ENCODE measurements around the gene CYP4F22. TPM values are rescaled to one million over a fixed set of nuclear protein-coding genes. Genes with fewer than 3 reads are reported as not detected.
"Not testable (repeated sequence)": the region's sequence is repeated elsewhere in the genome, so short reads cannot be mapped to it uniquely, and the experiment has no call there.

Gene CYP4F22
- total and polyA plus RNA-seq, 12 donors = 0.11 to 0.34 TPM; not detected in 10

DNA sequence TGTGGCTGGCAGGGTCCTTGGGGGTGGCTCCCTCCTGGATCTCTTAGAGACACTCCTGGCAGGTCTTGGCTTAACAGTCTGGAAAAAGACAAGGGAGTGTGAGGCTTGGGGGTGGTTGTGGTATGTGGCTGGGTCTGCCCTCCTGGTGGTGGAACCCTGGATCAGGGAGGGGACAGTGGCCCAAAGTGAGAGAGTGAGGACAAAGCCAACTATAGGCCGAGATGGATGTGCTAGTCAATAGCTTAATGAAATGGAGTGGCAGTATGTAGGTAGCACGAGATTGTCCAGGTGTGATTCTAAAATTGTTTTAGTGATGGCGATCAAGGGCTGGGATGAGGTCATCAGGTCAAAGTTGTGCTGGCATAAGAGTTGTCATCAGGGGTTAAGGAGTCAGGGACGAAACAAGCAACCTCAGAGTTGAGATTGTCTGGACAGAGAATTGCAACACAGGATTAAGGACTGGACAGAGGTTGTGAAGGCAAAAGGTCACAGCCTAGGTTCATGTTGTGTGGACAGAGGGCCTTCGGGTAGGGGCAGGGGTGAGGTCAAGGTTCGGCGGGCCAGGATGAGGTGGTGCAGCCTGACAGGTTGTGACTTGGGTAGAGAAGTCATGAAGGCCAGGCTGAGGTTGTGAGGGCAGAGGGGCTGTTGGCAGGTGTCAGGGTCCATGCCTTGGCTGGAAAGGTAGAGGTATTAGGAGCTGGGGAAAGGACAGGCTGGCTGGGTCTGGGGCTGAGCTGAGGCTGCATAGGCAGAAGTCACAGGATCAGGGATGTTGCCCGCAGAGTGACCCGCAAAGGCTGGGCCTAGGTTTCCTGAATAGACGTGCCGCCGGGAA is 39.4 kb upstream of the CYP4F22 start:
- H3K27ac ChIP-seq = no peak overlapping the region
- no peaks in the 10 kb centered on the region for H3K36me3 ChIP-seq (replicated peaks in 1 of 2)
- no peak overlapping the region for H3K4me3 ChIP-seq
- 53 to 70% (median 59%) methylated on average over 11 to 12 of the region's 12 CpGs for WGBS, 4 donors
- no peaks in the 10 kb centered on the region for H3K9me3 ChIP-seq (replicated peaks in 1 of 3)
- H3K4me1 ChIP-seq (replicated peaks in 1 of 2) = peaks cover 0 to 11% of the 10 kb centered on the region in 2 donors
- no peak for DNase-seq
- peaks cover 26% of the 10 kb centered on the region for H3K27me3 ChIP-seq
- intact Hi-C loops (cut with DNase I) = no loop called here
- TF ChIP-seq, protein P1, sequence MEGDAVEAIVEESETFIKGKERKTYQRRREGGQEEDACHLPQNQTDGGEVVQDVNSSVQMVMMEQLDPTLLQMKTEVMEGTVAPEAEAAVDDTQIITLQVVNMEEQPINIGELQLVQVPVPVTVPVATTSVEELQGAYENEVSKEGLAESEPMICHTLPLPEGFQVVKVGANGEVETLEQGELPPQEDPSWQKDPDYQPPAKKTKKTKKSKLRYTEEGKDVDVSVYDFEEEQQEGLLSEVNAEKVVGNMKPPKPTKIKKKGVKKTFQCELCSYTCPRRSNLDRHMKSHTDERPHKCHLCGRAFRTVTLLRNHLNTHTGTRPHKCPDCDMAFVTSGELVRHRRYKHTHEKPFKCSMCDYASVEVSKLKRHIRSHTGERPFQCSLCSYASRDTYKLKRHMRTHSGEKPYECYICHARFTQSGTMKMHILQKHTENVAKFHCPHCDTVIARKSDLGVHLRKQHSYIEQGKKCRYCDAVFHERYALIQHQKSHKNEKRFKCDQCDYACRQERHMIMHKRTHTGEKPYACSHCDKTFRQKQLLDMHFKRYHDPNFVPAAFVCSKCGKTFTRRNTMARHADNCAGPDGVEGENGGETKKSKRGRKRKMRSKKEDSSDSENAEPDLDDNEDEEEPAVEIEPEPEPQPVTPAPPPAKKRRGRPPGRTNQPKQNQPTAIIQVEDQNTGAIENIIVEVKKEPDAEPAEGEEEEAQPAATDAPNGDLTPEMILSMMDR (IDR thresholded peaks at IDR 0.05) = no peak
- TF ChIP-seq POLR2A (IDR thresholded peaks at IDR 0.05) = no peak

DNA sequence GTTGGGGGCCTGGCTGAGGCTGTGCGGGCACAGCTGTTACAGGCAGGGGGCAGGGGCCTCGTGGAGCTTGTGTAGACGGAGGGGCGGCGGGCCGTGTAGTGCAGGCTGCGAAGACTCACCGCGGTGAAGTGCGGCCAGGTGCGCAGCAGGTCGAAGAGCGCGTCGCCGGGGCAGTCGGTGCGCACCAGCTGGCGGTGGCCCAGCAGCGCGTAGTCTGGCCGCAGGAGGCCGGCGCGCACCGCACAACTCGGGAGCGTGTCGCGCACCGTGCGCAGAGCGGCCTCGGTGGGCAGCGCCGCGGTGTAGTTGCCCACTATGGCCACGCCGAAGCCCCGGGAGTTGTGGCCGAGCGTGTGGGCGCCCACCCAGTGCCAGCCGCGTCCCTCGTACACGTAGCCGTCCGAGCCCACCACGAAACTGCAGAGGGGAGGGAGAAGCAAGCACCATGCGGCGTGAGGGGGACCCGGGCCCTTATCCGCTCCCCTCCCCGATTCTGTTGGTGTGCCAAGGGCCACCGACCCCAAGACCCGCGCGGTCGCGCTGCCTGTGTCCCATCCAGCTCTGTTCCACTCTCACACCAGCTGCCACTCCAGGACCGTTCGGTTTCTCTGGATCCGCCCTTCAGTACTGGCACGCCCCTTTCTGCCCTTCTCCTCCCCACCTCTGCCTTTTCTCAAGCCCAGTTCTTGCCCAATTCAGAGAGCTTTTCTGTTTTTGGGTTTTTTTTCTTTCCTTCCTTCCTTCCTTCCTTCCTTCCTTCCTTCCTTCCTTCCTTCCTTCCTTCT is 38.6 kb upstream of the CYP4F22 start:
- Histone ChIP-seq H3K36me3 (replicated peaks in 1 of 2) (no peaks in the 10 kb centered on the region), H3K4me3 (peak overlapping the region in 1 of 4 donors; percentile 26), H3K9me3 (replicated peaks in 1 of 3) (no peaks in the 10 kb centered on the region), H3K4me1 (replicated peaks in 1 of 2) (peaks cover 0 to 11% of the 10 kb centered on the region in 2 donors), H3K27ac (no peak overlapping the region), H3K27me3 (peaks cover 24% of the 10 kb centered on the region)
- intact Hi-C loops (cut with DNase I) = loop anchor here in 1 of 2 donors (10.0 kb wide), 1 partner anchor 75 kb away; no protein-coding TSS in a partner anchor
- DNase-seq = no peak
- 4 to 6% (median 5%) methylated on average over 10 to 65 of the region's 65 CpGs for WGBS, 4 donors
- TF ChIP-seq, protein P1 (IDR thresholded peaks at IDR 0.05) = no peak
- TF ChIP-seq POLR2A (IDR thresholded peaks at IDR 0.05) = no peak

DNA sequence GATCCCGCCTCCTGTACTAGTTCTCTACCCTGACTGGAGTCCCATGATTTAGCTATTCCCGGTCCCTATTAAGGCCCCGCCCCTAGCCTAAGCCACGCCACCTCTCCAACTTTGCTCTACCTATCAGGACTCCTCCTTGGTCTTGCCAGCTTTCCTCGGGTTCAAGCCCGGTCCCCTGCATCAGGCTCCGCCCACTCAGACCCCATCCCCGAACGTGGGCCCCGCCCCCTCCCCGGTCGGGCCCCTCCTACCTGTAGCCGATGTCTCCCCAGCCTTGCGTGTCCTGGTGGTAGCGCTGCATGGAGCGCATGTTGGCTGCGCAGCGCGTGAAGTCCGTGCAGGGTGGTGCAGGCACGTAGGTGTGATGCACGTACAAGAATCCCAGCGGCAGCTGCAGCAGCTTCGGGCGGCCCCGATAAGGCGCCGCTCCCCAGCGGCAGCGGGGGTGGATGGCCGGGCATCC is 36.7 kb upstream of the CYP4F22 start:
- no peak for DNase-seq
- no peaks in the 10 kb centered on the region for H3K9me3 ChIP-seq (replicated peaks in 1 of 3)
- 41 to 57% (median 51%) methylated on average over 18 to 31 of the region's 31 CpGs for WGBS, 4 donors
- H3K4me3 ChIP-seq = no peak overlapping the region
- TF ChIP-seq, protein P1 (IDR thresholded peaks at IDR 0.05) = no peak
- no peak for TF ChIP-seq POLR2A (IDR thresholded peaks at IDR 0.05)
- intact Hi-C loops (cut with DNase I) = loop anchor here in 1 of 2 donors (10.0 kb wide), 1 partner anchor 73 kb away; no protein-coding TSS in a partner anchor
- peaks cover 0 to 11% of the 10 kb centered on the region in 2 donors for H3K4me1 ChIP-seq (replicated peaks in 1 of 2)
- H3K36me3 ChIP-seq (replicated peaks in 1 of 2) = no peaks in the 10 kb centered on the region
- peaks cover 24% of the 10 kb centered on the region for H3K27me3 ChIP-seq
- H3K27ac ChIP-seq = no peak overlapping the region

DNA sequence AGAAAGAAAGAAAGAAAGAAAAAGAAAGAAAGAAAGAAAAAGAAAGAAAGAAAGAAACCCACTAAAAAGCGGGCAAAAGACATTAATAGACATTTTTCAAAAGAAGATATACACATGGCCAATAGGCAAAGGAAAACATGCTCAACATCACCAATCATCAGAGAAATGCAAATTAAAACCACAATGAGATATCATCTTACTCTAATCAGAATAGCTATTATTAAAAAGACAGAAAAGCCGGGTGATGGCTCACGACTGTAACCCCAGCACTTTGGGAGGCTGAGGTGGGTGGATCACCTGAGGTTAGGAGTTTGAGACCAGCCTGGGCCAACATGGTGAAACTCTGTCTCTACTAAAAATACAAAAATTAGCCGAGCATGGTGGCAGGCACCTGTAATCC is 34.5 kb upstream of the CYP4F22 start:
- intact Hi-C loops (cut with DNase I) = loop anchor here in 1 of 2 donors (10.0 kb wide), 1 partner anchor 71 kb away; no protein-coding TSS in a partner anchor
- H3K9me3 ChIP-seq (replicated peaks in 1 of 3); DNase-seq; H3K4me3 ChIP-seq; H3K36me3 ChIP-seq (replicated peaks in 1 of 2); H3K4me1 ChIP-seq (replicated peaks in 1 of 2); H3K27ac ChIP-seq: not testable (repeated sequence)
- WGBS, 4 donors = 64 to 83% (median 75%) methylated on average over 4 of the region's 4 CpGs
- H3K27me3 ChIP-seq = peaks cover 16% of the 10 kb centered on the region
